Astrocyte of the spinal cord (primary cell): ENCODE data around the gene PLCXD3.

ENCODE experiments used
- DNase-seq: peaks from one replicate; pipeline ENCODE4 v3.0.0; 2011; ENCODE audit warnings: low read depth, low spot score
- H3K4me3 ChIP-seq: 2 replicates; pipeline ENCODE4 v1.5.1; 2011; ENCODE audit warnings: low read depth, mild to moderate bottlenecking, low read length, moderate library complexity
- CTCF ChIP-seq: IDR thresholded peaks from 2 replicates; pipeline ENCODE4 v1.5.1; 2012; ENCODE audit warnings: low read depth, mild to moderate bottlenecking, low read length, inconsistent platforms
- in situ Hi-C: cut with HindIII; loops from 2 replicates; pipeline ENCODE4 v1.10.0; 2017; ENCODE audit warnings: low sequenced_read_pairs

PLCXD3 gene

GRCh38 chr5:41510176-41510831 lies at the start of gene PLCXD3:
PLCXD3 (minus strand) TSS chr5:41510601; CDS start chr5:41510526, 75 bp downstream.
- in situ Hi-C loops, result no loop called here
- DNase-seq, result peak; percentile 4
- TF ChIP-seq CTCF, result no peak
- peak within 1 kb of the TSS; percentile 46 for H3K4me3 ChIP-seq

- no peak for TF ChIP-seq CTCF
- DNase-seq, result no peak
- H3K4me3 ChIP-seq, result no peak overlapping the region
- in situ Hi-C loops, result no loop called here
These were observed 48.8 kb upstream of the PLCXD3 start for GRCh38 chr5:41559184-41559583.

GRCh38 chr5:41558295-41558694 lies 47.9 kb upstream of the PLCXD3 start:
- in situ Hi-C loops, result no loop called here
- no peak for TF ChIP-seq CTCF
- no peak overlapping the region for H3K4me3 ChIP-seq
- no peak for DNase-seq

- no peak overlapping the region for H3K4me3 ChIP-seq
- TF ChIP-seq CTCF, result no peak
- in situ Hi-C loops, result no loop called here
- no peak for DNase-seq
These were observed 37.6 kb upstream of the PLCXD3 start for GRCh38 chr5:41547991-41548390.

- DNase-seq, result no peak
- no peak overlapping the region for H3K4me3 ChIP-seq
- in situ Hi-C loops, result no loop called here
- no peak for TF ChIP-seq CTCF
These were observed 31.8 kb upstream of the PLCXD3 start for GRCh38 chr5:41542183-41542582.

- in situ Hi-C loops, result no loop called here
- DNase-seq, result no peak
- TF ChIP-seq CTCF, result no peak
- no peak overlapping the region for H3K4me3 ChIP-seq
These were observed 29.1 kb upstream of the PLCXD3 start for GRCh38 chr5:41539454-41539853.
